DMS 273 (cell line): Measurements from ENCODE around the gene MCEE.
"Not testable (repeated sequence)": the region's sequence is repeated elsewhere in the genome, so short reads cannot be mapped to it uniquely, and the experiment has no call there.

Experiments used
- DNase-seq: peaks from one replicate; lab custom pipeline; 2025; ENCODE audit not compliant: unreplicated experiment; lab: John Stamatoyannopoulos, UW

MCEE gene

GRCh38 chr2:71083752-71084312 lies 46.2 kb downstream of the MCEE start:
- DNase-seq, result not testable (repeated sequence)

GRCh38 chr2:71083297-71083696 lies 46.7 kb downstream of the MCEE start:
- not testable (repeated sequence) for DNase-seq

DNA sequence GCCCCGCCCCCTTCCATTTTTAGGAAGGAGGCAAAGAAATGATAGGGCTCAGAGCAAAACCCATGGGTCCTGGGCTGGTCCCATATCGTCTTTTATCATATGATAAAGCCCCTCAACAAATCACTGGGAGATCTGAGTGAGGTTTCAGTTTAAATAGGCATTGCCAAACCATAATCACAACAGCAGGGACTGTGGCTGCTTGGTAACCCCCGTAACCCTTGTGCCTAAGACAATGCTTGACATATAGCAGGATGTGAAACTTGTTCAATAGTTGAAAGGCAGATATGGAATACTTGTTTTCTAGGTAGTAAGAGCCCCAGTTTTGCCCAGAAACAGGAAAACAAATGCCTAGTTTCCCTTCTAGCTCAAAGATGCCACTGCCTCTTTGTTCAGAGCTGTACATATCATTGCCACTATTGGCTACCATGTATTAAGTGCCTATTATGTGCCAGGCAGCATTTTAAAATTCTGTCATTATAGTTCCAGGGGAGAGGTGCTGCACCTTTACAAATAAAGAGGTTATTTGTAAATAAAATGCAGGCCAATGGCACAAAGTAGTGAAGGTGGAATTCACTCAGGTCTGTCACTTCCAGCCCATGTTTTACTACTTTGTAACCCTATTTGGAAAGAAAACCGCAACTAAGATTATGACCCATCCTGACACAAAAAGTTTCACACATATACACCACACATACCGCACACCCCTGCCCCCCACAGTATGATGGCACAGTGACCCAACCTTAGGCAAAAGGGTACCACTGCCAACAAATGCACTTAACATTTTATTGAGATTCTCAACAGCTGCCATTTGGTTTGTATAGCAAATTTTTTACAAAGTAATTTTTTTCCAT lies 47.4 kb downstream of the MCEE start:
- DNase-seq, result no peak

DNA sequence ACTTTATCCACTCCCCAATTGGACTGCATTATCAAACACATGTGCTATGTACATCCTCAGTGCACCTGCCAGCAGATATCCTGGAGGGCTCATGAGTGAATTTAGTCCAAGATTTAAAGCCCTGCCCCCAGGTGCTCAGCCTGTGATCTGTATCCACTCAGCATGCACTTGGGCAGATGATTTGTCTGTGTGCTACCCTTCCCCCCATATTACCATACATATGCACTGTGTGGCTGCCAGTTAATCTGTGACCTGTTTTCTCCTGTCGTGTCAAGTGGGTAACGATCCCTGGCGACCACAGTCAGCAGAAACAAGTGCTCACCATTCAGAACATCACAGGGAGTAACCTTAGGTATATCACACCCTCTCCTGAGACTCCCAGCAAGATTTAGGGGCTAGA lies 51.4 kb downstream of the MCEE start:
- no peak for DNase-seq

GRCh38 chr2:71074893-71075395 lies 55.1 kb downstream of the MCEE start:
- DNase-seq, result no peak

GRCh38 chr2:71073475-71073874 lies 56.6 kb downstream of the MCEE start:
- no peak for DNase-seq

DNA sequence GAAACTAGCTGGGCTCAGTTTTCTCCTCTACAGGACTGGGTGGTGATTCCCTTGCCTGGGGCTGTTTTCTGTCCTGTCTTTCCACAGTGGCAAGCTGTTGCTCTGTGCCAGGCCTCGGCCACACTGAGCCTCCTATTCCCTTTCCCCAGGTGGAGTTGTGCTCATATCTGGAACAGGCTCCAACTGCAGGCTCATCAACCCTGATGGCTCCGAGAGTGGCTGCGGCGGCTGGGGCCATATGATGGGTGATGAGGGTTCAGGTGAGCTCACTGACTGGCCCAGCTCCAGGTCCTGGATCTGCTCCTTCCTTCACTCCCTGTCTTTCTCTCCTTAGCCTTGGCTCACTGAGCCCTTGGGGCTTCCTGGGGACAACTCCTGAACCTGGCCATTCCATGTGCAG lies 57.5 kb downstream of the MCEE start:
- DNase-seq, result no peak

DNA sequence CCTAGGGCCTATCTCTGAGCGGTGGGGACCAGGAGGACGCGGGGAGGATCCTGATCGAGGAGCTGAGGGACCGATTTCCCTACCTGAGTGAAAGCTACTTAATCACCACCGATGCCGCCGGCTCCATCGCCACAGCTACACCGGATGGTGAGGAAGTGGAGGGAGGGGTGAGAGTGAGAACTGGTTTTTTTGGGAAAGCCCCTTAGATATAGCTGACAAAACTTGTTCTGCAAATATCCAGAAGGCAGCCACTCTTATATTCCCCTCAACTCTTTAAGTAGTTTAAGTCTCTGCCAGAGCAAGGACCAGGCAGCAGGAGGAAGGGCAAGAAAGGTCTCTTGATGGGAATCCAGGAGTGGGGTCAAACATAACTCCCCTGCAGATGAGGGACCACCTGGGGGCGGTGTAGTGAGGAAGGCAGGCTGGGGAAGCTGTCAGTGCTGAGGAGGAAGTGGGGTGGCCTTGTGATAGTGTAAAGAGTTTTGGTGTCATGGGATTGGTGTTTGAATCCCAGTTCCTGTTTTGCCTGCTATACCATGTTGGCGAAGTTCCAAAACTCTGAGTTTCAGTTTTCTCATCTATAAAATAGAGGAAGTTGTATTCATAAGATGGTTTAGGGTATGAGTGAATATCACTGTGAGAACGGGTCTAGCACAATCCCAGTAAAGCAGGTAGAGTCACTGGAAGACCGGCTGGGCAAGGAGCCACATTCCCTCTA lies 58.2 kb downstream of the MCEE start:
- DNase-seq, result peak; percentile 23

- peak; percentile 60 for DNase-seq
Observed at GRCh38 chr2:71070294-71071093, 59.5 kb downstream of the MCEE start.

- DNase-seq, result no peak
Observed at GRCh38 chr2:71069376-71069775, 60.7 kb downstream of the MCEE start.

DNA sequence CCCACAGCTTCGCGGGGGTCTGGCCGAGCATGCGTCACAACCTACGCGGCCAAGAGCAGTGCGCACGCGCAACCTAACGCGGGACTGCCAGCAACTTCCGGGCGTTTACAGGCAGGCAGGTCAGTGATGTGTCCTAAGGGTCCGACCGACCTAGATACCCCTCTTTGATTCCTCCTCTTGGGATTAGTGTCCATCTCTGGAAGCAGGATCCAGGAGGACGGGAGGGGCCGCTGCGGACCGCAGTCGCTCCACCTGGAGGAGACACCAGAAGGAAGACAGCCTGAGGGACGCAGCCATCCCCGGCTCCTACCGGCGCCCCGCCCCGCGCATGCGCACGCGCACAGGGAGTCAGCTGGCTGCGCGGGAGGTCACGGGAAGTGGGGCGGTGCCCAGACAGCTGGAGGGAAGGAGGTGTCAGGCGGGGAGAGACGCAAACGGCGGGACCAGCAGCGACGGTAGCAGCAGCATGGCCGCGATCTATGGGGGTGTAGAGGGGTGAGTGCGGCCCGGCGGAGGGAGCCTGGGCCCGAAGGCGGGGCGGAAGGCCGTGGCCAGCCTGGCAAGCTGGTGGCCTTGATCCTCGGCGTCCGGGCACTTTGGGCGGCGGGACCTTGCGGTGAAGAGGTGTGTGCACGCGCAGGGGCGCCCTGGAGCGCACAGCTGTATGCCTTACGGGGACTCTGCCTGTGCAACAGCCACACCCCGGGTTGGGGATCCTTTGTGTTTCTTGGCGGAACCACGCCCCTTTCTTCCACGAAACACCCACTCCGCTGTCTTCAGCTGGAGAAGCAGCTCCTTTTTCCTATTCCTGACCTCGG lies 61.6 kb downstream of the MCEE start, which contains the start of gene NAGK:
TSS of gene NAGK (plus strand) at position 431 of the 818 bp plus-strand sequence. CDS start at position 467, 36 bp downstream.
- peak; percentile 98 for DNase-seq

- peak; percentile 48 for DNase-seq
Observed at GRCh38 chr2:71067567-71068217, 62.3 kb downstream of the MCEE start.

- DNase-seq, result no peak
Observed at GRCh38 chr2:71066856-71067255, 63.2 kb downstream of the MCEE start.

GRCh38 chr2:71064754-71065621 lies 65.0 kb downstream of the MCEE start:
- no peak for DNase-seq

DNA sequence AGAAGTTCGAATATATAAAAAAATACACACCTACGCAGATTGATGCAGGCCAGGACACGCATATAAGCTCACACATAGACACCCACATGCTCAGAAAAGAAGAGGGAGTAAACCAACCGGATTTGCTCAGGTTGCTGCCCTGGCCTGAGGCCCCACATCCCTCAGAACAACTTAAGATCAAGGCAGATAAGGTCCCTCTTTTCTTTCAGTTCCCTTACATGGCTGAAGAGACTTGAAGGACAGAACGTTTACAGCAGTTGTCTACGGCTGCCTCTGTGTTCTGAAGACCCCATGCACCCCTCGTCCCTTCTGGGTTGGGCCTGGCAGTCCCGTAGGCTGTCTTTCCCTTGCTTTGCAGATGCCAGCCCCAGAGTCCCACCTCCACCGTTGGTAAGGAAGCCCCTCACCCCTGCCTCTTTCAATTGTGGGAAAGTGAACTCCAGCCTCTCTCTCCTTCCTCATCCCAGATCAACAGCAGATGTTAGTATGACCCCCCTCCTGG lies 65.9 kb downstream of the MCEE start:
- DNase-seq, result no peak

DNA sequence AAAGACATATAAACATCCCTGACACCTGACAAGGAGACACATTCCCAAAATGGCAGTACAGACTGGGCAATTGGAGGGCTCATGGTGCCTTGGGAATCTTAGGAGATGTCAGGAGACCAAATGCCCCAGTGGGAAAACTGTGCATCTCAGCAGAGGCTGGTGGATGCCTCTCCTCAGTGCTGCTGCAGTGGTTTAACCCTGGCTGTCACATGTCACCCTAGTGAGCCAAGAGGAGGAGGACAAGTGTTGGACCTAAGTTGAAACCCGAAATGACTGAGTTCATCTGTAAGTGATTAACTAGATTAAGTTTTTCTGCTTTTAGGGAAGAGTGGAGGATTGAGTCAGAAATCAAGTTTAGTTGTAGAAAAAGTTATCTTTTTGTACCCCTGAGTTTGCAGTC lies 66.8 kb downstream of the MCEE start:
- DNase-seq, result no peak

- DNase-seq, result peak; percentile 29
Observed at GRCh38 chr2:71060871-71061270, 69.2 kb downstream of the MCEE start.

DNA sequence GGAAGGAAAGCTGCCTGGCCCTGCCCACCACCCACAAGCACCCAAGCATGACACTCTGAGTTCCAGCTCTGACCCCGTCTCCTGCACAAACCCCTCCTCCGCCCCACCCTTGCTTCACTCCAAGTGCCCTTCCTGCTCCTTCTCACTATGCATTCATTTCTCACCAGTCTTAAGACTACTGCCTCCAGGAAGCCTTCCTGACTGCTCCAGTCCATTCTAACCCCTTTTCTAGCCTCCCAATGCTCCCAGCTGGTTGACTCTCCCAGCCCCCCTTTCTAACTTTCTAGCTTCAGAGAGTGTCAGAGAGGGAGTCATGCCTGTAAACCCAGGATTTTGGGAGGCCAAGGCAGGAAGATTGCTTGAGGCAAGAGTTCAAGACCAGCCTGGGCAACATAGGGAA lies 69.8 kb downstream of the MCEE start:
- no peak for DNase-seq
